ENCODE results near the gene RPAP3.

GRCh38 chr12:47754881-47755280, 49.1 kb upstream of the RPAP3 start:
- TF ChIP-seq, protein P1, sequence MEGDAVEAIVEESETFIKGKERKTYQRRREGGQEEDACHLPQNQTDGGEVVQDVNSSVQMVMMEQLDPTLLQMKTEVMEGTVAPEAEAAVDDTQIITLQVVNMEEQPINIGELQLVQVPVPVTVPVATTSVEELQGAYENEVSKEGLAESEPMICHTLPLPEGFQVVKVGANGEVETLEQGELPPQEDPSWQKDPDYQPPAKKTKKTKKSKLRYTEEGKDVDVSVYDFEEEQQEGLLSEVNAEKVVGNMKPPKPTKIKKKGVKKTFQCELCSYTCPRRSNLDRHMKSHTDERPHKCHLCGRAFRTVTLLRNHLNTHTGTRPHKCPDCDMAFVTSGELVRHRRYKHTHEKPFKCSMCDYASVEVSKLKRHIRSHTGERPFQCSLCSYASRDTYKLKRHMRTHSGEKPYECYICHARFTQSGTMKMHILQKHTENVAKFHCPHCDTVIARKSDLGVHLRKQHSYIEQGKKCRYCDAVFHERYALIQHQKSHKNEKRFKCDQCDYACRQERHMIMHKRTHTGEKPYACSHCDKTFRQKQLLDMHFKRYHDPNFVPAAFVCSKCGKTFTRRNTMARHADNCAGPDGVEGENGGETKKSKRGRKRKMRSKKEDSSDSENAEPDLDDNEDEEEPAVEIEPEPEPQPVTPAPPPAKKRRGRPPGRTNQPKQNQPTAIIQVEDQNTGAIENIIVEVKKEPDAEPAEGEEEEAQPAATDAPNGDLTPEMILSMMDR (optimal IDR thresholded peaks at IDR 0.05 in 1 of 3, IDR thresholded peaks at IDR 0.05 in 1 of 3, conservative IDR thresholded peaks at IDR 0.05 in 1 of 3; ENCODE audit: extremely low read depth in 1 of 3, insufficient read depth in 2 of 3, low read length in 3 of 3) = no peak
- no peak for TF ChIP-seq EZH2 (IDR thresholded peaks at IDR 0.05; ENCODE audit: low read length)

All from keratinocyte (primary cell).